Neural progenitor cell (in vitro differentiated cells): Measurements from ENCODE around the gene MAP3K6.

Experiments
- CTCF ChIP-seq: fragments of 200-600 bp; sonication (generic); IDR thresholded peaks from 2 replicates; pipeline ENCODE4 v1.5.1; 2017; ENCODE audit warnings: antibody characterized with exemption, mild to moderate bottlenecking
- EZH2 ChIP-seq: fragments of 200-600 bp; sonication (generic); IDR thresholded peaks from 2 replicates; pipeline ENCODE4 v1.6.1; 2017; ENCODE audit warnings: antibody characterized with exemption, mild to moderate bottlenecking, moderate library complexity
- EZH2phosphoT487 ChIP-seq: fragments of 200-600 bp; sonication (generic); IDR thresholded peaks from 2 replicates; pipeline ENCODE4 v1.6.1; 2017; ENCODE audit warnings: antibody characterized with exemption

- no peak for TF ChIP-seq CTCF
- TF ChIP-seq EZH2, result no peak
- no peak for TF ChIP-seq EZH2phosphoT487
Measured at GRCh38 chr1:27353629-27354028, 13.1 kb downstream of the MAP3K6 start.
